IMR-90 (cell line): ENCODE results near the gene TOR2A.

ENCODE experiments used
- CTCF ChIP-seq: conservative IDR thresholded peaks from 2 replicates; pipeline ENCODE4 v1.5.1; 2012; ENCODE audit warnings: mild to moderate bottlenecking, low read depth, low read length, improper control_type of control experiment
- ELK1 ChIP-seq: fragments of 150-350 bp; IDR thresholded peaks from 2 replicates; pipeline ENCODE4 v1.6.1; 2016; ENCODE audit warnings: low read depth, mild to moderate bottlenecking, low read length, moderate library complexity, borderline replicate concordance
- MXI1 ChIP-seq: IDR thresholded peaks from 2 replicates; pipeline ENCODE4 v1.6.1; 2012; ENCODE audit warnings: low read depth, mild to moderate bottlenecking, low read length, moderate library complexity, borderline replicate concordance
- POLR2A ChIP-seq: IDR thresholded peaks from 2 replicates; pipeline ENCODE4 v1.6.1; 2012; ENCODE audit warnings: mild to moderate bottlenecking, low read depth, low read length
- RCOR1 ChIP-seq: IDR thresholded peaks from 2 replicates; pipeline ENCODE4 v1.6.1; 2012; ENCODE audit warnings: mild to moderate bottlenecking, low read length, improper control_type of control experiment; ENCODE audit not compliant: insufficient replicate concordance

- TF ChIP-seq POLR2A: no peak
- TF ChIP-seq ELK1: no peak
- no peak for TF ChIP-seq CTCF
- no peak for TF ChIP-seq MXI1
- TF ChIP-seq RCOR1: no peak
Observed at GRCh38 chr9:127692071-127692470, 43.0 kb downstream of the TOR2A start.
